ES-I3 (cell line): ENCODE results near the gene CYP2J2.
"Not testable (repeated sequence)": the region's sequence is repeated elsewhere in the genome, so short reads cannot be mapped to it uniquely, and the experiment has no call there.

ENCODE experiments used
- H3K36me3 ChIP-seq: 2 replicates; pipeline ENCODE4 v1.6.1; 2013; ENCODE audit warnings: mild to moderate bottlenecking, low read length, control low read depth, moderate library complexity; ENCODE audit not compliant: insufficient read depth
- H3K4me1 ChIP-seq: 2 replicates; pipeline ENCODE4 v1.6.1; 2013; ENCODE audit warnings: mild to moderate bottlenecking, control low read depth, low read length; ENCODE audit not compliant: insufficient read depth
- H3K9ac ChIP-seq: 2 replicates; pipeline ENCODE4 v1.6.1; 2013; ENCODE audit warnings: low read depth, mild to moderate bottlenecking, low read length, moderate library complexity
- H3K9me3 ChIP-seq: 2 replicates; pipeline ENCODE4 v1.6.1; 2013; ENCODE audit warnings: mild to moderate bottlenecking, low read length, moderate library complexity; ENCODE audit not compliant: control insufficient read depth, insufficient read depth

The CYP2J2 gene

DNA sequence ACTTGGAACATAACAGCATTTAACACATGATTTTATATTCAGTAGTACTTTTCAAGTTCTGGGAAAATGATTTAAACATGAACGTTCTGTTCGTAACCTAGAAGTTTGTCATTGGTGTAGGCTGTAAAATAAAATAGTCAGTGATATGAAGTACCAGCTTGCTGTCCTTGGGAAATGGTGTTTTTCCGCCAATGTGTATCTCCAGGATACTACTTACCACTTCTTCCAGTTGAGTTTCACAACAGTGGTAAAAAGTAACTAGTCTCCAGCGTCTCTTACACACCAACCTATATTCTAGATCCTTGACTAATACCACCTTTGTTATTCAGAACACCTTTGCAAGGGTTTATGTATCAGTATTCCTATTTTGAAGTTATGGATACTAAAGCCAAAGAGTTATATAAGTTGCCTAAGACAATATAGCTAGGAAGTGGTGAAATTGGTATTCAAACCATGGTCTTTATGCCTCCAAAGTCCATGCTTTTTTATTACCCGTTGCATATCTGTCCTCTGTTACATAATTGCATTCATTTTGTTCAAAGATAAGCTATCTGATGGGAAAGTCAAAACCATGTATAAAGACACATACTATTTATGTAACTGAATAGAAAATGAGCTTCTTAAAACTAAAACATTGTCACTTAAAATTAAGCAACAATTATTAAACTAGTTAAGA, 68.8 kb downstream of the CYP2J2 start:
- H3K9me3 ChIP-seq: no peaks in the 10 kb centered on the region
- no peak overlapping the region for H3K9ac ChIP-seq
- no peaks in the 10 kb centered on the region for H3K4me1 ChIP-seq
- H3K36me3 ChIP-seq: peaks cover 3% of the 10 kb centered on the region; the same call in 1 of the 2 replicates

DNA sequence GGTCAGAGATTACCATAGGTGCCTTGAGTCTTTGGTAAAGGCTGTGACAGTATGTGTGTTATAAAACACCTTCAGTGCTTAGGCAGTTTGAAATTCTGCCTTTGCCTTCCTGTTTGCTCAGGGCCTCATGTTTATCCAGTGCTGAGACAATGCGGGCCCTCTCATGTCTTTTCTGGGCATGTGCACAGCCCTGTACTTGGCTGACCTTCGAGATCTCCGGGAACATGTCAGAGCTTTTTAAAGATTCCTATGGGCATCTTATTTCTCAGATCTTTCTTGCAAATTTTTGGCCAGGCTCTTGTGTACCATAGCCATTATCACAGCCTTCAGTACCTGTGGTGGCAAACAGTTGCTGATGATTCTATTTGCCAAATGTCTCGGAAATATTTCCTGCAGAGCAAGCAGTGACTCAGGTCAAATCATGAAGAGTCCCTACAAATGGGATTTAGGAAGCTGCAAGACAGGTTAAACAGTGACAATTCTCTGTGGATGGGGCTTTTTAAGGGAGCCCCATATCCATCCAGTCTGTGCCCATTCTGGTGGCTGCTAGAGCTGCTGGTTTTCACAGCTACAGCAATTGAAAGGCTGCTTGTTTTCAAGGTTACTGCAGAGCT, 69.7 kb downstream of the CYP2J2 start:
- Histone ChIP-seq H3K9ac (no peak overlapping the region), H3K9me3 (no peaks in the 10 kb centered on the region), H3K36me3 (no peaks in the 10 kb centered on the region), H3K4me1 (no peaks in the 10 kb centered on the region)

GRCh38 chr1:59855297-59855696, 71.3 kb downstream of the CYP2J2 start:
- not testable (repeated sequence) for H3K36me3 ChIP-seq, H3K9ac ChIP-seq, H3K4me1 ChIP-seq, H3K9me3 ChIP-seq

DNA sequence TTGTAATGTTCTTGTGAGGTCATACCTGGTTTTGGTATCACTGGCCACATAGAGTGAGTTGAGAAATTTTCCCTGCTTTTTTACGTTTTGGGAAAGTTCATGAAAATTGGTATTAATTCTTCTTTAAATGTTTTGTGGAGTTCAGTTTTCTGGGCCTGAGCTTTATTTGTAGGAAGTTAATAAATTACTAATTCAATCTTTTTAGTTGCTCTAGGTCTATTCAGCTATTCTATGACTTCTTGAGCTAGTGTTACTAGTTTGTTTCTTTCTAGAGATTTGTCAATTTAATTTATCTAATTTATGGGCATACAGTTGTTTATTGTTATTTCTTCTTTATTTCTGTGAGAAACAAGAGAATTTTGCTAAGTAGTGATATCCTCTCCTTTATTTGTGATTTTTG, 74.5 kb downstream of the CYP2J2 start:
- Histone ChIP-seq H3K4me1 (no peaks in the 10 kb centered on the region), H3K36me3 (peaks cover 3% of the 10 kb centered on the region; the same call in 1 of the 2 replicates), H3K9me3 (no peaks in the 10 kb centered on the region), H3K9ac (no peak overlapping the region)

DNA sequence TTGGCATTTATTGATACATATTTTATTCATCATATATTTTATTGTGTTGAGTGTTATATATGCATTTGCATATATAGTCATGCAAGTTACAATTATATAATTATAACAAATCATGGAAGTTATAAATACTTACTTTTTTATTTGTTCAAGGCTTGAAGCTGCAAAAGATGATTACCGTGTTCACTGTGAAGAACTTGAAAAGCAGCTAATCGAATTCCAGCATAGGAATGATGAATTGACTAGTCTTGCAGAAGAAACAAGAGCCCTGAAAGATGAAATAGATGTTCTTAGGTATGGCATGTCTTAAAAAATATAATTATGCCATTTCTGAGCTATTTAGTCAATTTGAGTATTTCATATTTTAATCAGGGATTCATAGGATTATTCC, 79.7 kb downstream of the CYP2J2 start:
- no peaks in the 10 kb centered on the region for H3K9me3 ChIP-seq
- H3K36me3 ChIP-seq: peaks cover 6% of the 10 kb centered on the region
- no peaks in the 10 kb centered on the region for H3K4me1 ChIP-seq
- H3K9ac ChIP-seq: no peak overlapping the region

- Histone ChIP-seq H3K9ac (no peak overlapping the region), H3K4me1 (no peaks in the 10 kb centered on the region), H3K36me3 (peaks cover 6% of the 10 kb centered on the region), H3K9me3 (no peaks in the 10 kb centered on the region)
Measured at GRCh38 chr1:59846209-59846894, 80.2 kb downstream of the CYP2J2 start.

DNA sequence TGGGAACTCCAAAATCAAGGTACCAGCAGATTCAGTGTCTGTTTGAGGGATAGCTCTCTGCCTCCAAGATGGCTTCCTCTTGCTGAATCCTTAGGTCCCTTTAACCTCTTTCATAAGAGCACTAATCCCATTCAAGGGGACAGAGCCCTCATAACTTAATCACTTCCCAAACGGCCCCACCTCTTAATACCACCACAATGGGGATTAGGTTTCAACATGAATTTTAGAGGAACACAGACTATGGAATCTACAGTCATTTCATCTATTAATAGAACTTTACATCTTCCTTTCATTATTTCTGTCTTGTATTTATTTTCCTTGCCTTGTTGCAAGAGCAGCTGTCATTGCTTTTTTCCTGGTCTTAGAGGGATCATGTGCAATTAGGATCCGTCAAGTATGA, 81.5 kb downstream of the CYP2J2 start:
- no peaks in the 10 kb centered on the region for H3K9me3 ChIP-seq

More for the DNA sequence above, 81.5 kb downstream of the CYP2J2 start:
- H3K4me1 ChIP-seq: no peaks in the 10 kb centered on the region
- H3K36me3 ChIP-seq: peaks cover 6% of the 10 kb centered on the region
- no peak overlapping the region for H3K9ac ChIP-seq
